Neural crest cell (in vitro differentiated cells): ENCODE measurements around the gene TEN1. TPM values are rescaled to one million over a fixed set of nuclear protein-coding genes. Genes with fewer than 3 reads are reported as not detected.
A peak's percentile ranks its signal among the peaks of the same experiment; 100 is the strongest.

Source experiments
- DNase-seq: peaks from one replicate; pipeline ENCODE4 v3.0.0; 2021; ENCODE audit warnings: low read depth, mixed read lengths, low spot score
- H3K27ac Mint-ChIP-seq: one replicate; pipeline ENCODE4 v1.8.0; 2021; ENCODE audit warnings: mild to moderate bottlenecking, mixed read lengths; ENCODE audit not compliant: unreplicated experiment
- H3K27me3 Mint-ChIP-seq: 2 replicates; pipeline ENCODE4 v1.8.0; 2021; ENCODE audit warnings: low read depth, mild to moderate bottlenecking, mixed read lengths
- H3K36me3 Mint-ChIP-seq: 2 replicates; pipeline ENCODE4 v1.8.0; 2021; ENCODE audit warnings: low read depth, mild to moderate bottlenecking, mixed read lengths
- H3K4me1 Mint-ChIP-seq: 2 replicates; pipeline ENCODE4 v1.8.0; 2021; ENCODE audit warnings: mixed read lengths
- H3K4me3 Mint-ChIP-seq: one replicate; pipeline ENCODE4 v1.8.0; 2021; ENCODE audit warnings: mild to moderate bottlenecking, mixed read lengths
- H3K9me3 Mint-ChIP-seq: 2 replicates; pipeline ENCODE4 v1.8.0; 2021; ENCODE audit warnings: mixed read lengths
- total RNA-seq: library from RNA; stranded (reverse); gene quantifications from 2 replicates; pipeline ENCODE4 v1.2.1, GENCODE V29; 2021
- TF ChIP-seq, protein P1 (sequence below): fragments of 200-600 bp; sonication (generic); conservative IDR thresholded peaks from 2 replicates; pipeline ENCODE4 v1.5.0; 2021; ENCODE audit warnings: antibody characterized with exemption, mild to moderate bottlenecking

The TEN1 gene
- total RNA-seq, 1 donor from 2014 or later: 10.1 TPM

- Mint-ChIP-seq H3K36me3 (no peaks in the 10 kb centered on the region), H3K9me3 (no peaks in the 10 kb centered on the region), H3K4me1 (peaks cover 3% of the 10 kb centered on the region), H3K27me3 (no peaks in the 10 kb centered on the region), H3K27ac (no peak overlapping the region), H3K4me3 (no peak overlapping the region)
- DNase-seq: no peak
- TF ChIP-seq, protein P1, sequence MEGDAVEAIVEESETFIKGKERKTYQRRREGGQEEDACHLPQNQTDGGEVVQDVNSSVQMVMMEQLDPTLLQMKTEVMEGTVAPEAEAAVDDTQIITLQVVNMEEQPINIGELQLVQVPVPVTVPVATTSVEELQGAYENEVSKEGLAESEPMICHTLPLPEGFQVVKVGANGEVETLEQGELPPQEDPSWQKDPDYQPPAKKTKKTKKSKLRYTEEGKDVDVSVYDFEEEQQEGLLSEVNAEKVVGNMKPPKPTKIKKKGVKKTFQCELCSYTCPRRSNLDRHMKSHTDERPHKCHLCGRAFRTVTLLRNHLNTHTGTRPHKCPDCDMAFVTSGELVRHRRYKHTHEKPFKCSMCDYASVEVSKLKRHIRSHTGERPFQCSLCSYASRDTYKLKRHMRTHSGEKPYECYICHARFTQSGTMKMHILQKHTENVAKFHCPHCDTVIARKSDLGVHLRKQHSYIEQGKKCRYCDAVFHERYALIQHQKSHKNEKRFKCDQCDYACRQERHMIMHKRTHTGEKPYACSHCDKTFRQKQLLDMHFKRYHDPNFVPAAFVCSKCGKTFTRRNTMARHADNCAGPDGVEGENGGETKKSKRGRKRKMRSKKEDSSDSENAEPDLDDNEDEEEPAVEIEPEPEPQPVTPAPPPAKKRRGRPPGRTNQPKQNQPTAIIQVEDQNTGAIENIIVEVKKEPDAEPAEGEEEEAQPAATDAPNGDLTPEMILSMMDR: no peak
Observed at GRCh38 chr17:76009447-76009846, 30.4 kb downstream of the TEN1 start.

DNA sequence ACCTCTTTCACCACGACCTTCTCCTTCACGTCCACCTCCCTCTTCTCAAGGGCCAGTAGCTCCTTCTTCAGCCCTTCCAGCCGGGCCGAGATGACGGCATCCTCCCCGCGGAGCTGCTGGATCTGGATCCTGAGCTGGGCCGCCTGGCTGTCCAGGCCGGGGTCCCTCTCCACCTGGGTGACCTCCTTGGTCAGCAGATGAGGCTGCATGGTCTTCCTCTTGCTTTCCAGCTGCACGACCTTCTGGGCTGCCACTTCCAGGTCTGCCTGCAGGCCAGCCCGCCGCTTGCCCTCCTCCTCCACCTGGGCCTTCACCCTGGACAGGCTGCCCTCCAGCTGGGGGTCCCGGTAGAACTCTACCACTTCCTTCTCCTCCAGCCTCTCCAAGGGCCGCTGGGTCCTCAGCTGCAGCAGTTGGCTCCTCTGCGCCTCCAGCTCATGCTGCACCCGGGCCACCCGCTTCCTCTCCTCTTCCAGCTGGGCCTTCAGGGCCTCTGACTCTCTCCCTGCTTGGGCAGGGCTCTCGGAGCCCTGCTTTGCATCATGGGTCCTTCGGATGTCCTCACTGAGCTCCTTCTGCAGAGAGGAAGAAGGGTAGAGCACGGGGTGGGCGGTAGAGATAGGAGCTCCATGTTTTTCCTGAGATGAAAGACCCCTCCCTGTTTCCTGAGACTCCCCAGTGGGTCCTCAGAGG is 31.1 kb downstream of the TEN1 start:
- Mint-ChIP-seq H3K4me1 (peaks cover 3% of the 10 kb centered on the region), H3K4me3 (no peak overlapping the region), H3K27ac (no peak overlapping the region), H3K9me3 (no peaks in the 10 kb centered on the region), H3K36me3 (no peaks in the 10 kb centered on the region), H3K27me3 (no peaks in the 10 kb centered on the region)
- DNase-seq: no peak
- TF ChIP-seq, protein P1: no peak

GRCh38 chr17:76011951-76012350 is 32.9 kb downstream of the TEN1 start:
- Mint-ChIP-seq H3K27me3 (no peaks in the 10 kb centered on the region), H3K4me3 (no peak overlapping the region), H3K27ac (no peak overlapping the region), H3K36me3 (no peaks in the 10 kb centered on the region), H3K4me1 (peaks cover 3% of the 10 kb centered on the region), H3K9me3 (no peaks in the 10 kb centered on the region)
- TF ChIP-seq, protein P1: no peak
- DNase-seq: no peak

DNA sequence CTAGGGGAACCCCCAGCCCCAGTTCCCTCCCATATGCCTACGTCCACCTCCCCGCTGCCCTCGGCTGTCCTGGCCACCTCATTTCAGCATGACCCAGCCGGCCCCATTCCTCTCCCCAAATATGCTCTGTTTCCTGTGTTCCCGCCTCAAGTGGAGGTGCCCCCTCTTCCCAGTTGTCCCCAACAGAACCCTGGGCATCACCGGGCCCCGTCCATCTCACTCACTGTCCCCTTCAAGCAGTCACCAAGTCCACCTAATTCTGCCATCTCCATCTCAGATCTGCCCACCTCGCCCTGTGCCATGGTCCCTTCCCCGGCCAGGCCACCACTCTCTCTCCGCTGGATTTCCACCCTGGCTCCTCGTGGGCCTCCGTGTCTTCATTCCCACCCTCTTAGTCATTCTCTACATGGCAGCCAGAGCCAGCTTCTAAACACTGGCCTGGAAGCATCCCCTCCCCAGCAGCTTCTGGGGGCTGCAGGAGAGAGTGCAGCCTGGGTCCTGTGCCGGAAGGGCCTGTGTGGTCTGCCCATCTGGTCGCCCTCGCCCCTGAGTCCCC is 34.4 kb downstream of the TEN1 start:
- Mint-ChIP-seq H3K9me3 (no peaks in the 10 kb centered on the region), H3K27ac (peak overlapping the region; percentile 88), H3K4me3 (no peak overlapping the region), H3K4me1 (peaks cover 3% of the 10 kb centered on the region), H3K27me3 (no peaks in the 10 kb centered on the region), H3K36me3 (no peaks in the 10 kb centered on the region)
- TF ChIP-seq, protein P1: no peak
- DNase-seq: no peak

- Mint-ChIP-seq H3K4me3 (no peak overlapping the region), H3K27me3 (no peaks in the 10 kb centered on the region), H3K36me3 (no peaks in the 10 kb centered on the region), H3K9me3 (no peaks in the 10 kb centered on the region), H3K4me1 (peaks cover 3% of the 10 kb centered on the region), H3K27ac (peak overlapping the region; percentile 12)
- DNase-seq: peak; percentile 77
- TF ChIP-seq, protein P1: peak; percentile 99
Observed at GRCh38 chr17:76014100-76014924, 35.3 kb downstream of the TEN1 start.
